ENCODE data around the gene UCP2.

Gene UCP2

DNA sequence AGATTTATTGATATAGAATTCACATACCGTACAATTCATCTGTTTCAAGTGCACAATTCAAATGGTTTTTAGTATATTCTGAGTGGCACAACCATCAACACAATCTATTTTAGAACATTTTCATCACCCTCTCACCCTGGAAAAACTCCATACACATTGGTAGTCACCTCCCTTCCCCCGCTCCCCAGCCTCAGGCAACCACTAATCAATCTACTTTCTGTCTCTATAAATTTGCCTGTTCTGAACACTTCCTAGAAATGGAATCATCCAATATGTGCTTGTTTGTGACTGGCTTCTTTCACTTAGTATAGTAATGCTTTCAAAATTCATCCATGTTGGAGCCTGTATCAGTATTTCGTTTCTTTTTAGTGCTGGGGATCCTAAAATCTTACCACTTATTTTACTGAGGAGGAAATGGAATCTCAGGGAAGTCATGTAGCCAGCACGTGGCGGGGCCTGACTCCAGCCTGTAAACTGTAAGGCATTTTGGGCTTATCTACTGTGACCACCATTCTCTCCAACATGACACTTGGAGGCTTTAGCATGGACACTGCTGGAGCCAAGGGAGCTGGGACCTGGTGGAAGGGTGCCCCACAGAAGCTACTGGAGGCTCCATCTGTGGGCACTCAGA lies 27.1 kb upstream of the UCP2 start:
- peak; percentile 52 for DNase-seq

DNA sequence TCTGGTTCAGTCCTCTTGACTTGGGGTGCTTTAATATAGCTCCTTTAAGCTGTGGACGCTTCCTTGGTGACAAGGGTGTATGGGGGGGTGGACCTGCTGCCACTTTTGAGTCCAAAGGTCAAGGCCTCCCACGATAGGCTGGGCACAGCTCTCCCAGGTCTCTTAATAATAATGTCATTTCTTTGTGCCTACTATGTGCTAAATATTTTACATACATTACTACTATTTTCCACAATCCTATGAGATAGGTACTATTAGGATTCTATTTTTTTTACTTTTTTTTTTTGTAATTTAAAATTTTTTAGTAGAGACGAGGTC lies 26.5 kb upstream of the UCP2 start:
- DNase-seq, result no peak

DNA sequence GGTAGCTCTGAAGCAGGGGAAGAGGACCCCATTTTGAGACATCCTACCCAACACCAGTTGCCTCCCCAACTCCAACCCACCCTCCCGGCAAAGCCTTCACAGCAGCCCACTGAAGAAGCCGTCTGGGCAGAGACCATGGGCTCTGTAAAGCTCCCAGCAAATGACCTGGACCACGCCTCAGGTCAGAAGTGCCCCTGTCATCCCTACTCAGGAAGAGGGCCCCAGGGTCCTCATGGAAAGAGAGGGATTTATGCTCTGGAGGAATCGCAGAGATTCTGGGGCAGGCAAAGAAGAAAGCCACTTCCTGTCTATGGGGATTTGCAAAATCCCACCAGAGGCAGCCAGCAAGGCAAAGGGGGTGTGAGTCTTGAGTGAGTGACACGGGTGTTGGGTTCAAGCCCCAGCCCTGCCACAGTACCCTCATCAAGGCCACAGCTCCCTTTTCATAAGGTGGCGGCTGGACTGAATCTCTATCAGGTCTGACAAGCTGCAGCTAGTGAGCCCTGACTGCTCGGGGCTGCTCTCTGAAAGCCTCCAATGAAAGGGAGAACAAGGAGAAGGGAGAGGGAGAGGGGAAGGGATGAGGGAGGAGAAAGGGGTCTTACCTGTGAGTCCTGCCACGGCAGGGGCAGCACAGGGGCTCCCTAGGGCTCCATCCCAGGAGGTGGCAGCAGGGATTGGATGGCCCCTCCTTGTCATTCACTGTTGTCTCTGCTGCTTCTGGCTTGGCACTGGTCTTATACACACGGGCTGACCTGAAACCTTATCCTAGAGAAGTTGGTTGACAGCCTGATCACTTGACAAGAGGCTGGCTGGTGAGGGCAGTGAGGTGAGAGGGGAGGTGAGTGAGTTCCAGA lies 26.0 kb upstream of the UCP2 start, which contains the start of gene UCP3:
Gene UCP3, minus strand, starts transcription at position 713 of the 857 bp plus-strand sequence. CDS start 2,043 bp downstream, outside the sequence.
- DNase-seq, result peak; percentile 54

DNA sequence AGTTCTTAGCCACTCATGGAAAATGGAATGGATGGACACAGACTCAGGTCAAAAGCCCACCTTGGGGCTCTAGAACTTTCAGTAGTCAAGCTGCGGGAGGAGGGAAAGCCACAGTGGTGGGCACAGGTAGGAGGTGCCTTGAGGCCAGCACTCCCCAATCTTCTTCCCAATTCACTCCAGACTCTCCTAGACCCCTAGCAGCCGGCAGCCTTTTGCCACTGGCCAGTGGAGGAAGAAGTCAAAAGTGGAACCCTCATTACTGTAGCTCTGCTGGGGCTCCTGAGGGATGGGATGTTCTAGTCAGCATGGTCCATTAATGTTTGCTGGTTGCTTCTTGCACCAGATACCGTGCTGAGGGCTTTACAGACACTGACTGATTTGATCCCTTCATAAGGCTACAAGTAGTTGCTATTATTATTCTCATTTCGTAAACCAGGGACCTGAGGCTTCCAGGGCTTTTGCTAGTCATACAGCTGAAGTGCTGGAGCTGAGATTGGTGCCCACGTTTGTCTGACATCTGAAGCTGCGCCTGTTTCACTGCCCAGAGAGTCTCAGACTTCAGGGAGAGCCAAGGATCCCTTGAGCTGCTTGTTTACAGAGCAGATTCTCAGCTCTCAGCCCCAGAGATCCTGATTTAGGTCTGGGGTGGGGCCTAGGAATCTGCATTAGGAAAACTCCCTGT lies 25.2 kb upstream of the UCP2 start:
- peak; percentile 54 for DNase-seq

DNA sequence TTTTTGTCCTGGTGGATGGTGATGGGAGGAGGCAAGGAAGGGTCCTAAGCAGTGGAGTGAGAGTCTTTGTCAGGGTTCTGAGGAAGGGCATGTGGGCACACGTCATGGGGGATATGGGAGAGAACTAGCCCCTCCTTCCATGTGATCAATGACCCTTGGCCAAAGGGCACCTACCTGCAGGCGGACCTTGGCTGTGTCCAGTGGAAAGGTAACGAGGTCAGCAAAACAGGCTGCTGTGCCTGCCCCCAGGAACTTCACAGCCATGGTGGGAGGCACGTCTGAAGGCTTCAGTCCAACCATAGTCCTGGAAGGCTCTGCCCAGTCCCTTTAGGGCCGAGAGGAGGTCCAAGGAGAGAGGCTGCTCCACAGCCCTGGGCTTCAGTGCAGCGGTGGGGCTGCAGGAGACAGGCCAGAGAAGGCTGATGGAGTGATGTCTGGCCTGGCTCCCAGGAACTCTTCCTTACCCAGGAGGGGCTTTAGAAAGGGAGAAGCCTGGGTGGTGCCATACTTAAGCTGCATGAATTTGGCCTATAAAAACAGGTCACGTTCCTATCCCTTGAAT lies 24.2 kb upstream of the UCP2 start:
- DNase-seq, result peak; percentile 48

DNA sequence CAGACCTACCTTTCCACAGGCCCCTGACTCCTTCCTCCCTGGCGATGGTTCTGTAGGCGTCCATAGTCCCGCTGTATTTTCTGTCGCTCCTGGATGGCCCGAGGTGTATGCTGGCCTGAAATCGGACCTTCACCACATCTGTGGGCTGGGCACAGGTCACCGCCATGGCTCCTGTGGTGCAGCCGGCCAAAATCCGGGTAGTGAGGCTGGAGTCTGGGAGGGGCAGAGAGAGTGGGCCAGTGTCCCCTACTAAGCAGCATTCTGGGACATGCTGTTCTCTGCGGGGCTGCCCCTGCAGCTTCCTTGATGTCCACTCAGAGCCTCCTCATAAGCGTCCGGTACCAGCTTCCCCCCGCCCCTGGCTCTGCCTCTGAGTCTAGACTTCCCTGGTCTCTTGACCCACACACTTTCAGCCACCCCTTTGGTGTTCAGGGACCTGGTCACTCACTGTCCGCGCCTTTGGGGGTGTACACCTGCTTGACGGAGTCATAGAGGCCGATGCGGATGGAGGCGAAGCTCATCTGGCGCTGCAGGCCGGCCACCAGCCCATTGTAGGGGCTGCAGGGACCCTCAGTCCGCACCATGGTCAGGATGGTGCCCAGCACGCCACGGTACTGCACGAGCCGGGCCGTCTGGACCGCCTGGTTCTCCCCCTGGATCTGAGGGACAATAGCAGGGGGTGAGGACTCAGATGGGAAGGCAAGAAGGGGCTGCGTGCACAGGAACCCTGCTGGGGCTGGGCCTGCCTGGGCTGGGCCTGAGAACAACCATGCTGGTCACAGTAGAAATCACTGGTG lies 23.3 kb upstream of the UCP2 start:
- DNase-seq, result peak; percentile 55

DNA sequence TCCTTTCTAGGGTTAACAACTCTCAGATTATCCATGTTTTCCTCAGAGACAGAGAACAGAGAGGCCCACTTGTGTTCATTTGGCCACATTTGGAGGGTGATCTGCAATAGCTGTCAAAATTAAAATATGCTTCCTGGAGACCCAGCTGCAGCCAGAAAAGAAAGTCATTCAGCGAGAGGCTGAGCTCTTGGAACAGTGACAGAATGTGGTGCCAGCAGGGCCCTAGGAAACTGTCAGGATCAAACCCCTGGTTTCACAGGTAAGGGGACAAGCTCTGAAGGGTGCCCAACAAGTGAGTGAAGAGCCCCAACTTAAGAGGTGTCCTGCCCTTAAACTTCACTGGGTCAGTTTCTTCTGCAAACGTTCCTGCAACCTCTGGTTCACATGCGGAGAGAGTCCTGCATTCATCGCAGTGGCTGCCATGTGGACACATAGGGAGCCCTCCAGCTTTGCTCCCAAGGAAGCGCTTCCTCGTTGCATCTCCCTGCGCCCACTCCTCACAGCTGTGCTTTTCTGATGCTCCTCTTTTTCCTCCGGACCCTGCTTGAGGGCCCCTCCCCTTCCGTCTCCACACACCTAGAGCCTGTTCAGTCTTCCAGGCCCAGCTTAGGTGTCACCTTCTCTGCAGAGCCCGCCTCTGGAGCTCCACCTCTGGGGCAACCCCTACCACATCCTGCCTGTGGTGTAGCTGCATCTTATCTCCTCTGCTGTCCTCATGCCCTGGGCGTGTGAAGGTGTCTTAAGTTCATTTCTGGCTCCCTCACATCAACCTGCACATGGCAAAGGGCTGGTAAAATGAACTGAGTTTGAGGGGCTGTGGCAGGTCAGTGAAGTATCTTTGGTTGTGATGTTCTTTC lies 22.3 kb upstream of the UCP2 start:
- DNase-seq, result peak; percentile 82

DNA sequence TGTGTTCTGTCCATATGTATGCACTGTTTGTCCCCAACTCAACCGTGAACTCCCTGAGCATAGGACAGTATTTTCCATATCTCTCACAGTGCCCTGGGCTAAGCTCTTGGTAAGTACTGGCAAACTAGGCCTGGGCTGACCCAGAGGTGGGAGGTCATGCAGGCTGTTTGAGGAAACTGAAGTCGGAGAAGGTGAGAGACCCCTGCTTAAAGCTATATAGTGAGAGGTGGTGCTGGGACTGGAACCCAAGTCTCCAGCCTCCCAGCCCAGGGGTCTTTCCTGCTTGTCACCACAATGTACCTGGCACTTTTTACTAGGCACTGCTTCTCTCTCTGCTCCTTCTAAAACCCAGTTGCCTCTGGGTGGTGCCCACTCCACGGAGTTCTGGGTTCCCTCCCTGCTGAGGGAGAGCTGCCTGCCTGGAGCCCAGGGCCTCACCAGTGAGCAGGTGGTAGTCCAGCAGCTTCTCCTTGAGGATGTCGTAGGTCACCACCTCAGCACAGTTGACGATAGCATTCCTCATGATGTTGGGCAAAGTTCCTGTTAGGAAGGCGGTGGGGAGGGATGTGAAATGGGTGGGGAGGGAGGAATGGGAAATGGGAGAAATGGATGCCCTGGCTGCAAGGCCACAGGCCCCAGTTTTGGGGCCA lies 21.5 kb upstream of the UCP2 start:
- peak; percentile 45 for DNase-seq

DNA sequence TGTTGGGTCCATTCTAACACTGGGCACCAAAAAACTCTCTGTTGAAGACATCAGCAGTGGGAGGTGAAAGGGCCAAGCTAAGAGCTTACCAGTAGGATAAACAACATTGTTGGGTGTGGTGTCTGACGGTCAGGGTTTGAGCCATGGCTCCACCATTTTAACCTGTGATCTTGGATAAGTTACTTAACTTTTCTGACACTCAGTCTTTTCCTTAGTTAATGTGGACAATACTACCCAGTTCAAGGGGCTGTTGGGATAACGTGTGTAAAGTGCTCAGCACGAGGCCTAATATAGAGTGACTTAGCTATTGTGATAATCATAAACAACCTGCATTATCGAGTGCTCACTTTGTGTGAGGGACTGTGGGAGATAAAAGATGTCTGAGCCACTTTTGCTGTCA lies 20.2 kb upstream of the UCP2 start:
- DNase-seq, result peak; percentile 43

DNA sequence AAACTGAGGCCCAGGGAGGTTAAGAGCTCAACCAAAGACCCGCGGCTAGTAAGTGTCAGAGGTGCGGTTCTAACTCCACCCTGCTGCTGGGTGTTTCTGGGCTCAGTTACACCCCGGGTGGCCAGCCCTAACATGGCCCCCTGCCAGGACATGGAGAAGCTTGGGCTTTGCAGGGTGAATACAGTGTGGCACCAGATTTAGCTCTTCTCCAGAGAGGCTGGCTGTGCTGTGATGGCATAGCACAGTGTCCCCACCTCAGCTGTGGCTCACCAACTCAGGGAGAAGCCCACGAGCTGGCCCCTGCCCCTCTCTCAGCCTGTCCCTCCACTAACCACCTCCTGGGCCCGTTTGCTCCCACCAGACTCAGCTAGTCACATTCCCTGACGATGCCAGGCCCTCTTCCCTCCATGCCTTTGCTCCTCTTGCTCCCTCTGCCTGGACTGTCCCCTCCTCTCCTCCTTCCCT lies 19.2 kb upstream of the UCP2 start:
- peak; percentile 44 for DNase-seq

DNA sequence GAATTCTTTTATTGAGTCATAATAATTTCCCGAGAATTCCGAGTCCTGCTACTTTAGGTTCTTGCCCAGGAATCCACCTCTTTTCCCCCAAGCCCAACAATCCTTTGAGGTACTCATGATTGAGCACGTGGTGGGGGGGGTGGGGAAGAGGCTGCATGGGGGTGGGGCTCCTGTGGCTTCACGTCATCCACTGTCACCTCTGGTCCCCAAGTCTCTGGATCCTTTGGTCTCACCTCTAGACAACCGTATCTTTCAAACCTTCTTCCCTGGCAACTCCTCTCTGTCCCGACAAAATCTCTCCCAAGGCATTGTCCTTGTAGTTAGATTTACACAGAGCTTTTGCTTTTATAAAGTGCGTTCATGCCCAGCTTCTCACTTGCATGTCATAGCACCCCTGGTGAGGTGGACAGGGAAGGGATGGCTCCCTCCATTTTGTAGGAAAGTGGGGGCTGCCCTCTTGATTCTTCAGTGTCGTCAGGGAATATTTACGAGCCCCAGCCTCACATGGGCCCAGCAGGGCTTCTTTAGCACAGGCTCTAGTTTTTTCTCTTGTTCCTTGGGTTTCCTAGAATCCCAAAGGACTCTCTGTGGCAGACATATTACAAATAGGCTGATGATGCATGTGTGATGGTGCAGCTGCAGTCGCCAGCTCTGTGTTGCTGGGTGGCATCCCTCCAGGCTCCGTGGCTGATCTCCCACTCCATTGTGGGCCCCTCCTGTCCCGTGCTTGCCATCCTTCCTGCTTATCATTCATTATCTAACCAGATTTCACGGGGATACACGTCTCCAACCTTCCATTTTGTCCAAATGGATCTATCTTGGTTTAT lies 17.9 kb upstream of the UCP2 start:
- DNase-seq, result peak; percentile 48

DNA sequence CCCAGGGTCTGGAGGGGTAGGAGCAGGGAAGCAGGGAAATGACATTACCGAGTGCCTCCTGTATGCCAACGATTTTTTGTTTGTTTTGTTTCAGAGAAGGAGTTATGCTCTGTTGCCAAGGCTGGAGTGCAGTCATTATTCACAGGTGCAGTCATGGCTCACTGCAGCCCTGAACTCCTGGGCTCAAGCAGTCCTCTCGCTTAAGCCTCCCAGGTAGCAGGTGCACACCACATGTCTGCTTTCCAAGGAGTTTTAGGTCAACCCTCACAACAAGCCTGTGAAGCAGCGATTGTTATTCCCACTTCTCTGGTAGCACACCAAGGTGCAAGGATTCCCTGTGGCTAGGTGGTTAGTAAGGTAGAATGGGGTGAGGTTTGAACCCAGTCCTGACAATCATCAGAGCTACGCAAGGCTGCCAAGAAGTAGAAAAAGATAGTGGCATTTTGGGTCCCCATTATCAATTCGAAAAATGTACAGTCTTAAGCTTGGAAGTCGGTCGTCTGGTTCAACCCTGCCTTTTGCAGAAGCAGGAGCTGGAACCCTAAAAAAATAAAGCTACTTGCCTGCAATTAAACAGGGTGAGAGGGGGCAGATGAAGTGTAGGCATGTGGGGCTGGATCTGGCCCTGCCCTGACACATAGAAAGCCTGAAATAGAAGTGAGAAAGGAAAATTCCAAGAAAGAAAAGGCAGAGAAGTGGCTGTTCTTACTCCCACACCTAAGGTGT lies 17.1 kb upstream of the UCP2 start:
- DNase-seq, result peak; percentile 51

DNA sequence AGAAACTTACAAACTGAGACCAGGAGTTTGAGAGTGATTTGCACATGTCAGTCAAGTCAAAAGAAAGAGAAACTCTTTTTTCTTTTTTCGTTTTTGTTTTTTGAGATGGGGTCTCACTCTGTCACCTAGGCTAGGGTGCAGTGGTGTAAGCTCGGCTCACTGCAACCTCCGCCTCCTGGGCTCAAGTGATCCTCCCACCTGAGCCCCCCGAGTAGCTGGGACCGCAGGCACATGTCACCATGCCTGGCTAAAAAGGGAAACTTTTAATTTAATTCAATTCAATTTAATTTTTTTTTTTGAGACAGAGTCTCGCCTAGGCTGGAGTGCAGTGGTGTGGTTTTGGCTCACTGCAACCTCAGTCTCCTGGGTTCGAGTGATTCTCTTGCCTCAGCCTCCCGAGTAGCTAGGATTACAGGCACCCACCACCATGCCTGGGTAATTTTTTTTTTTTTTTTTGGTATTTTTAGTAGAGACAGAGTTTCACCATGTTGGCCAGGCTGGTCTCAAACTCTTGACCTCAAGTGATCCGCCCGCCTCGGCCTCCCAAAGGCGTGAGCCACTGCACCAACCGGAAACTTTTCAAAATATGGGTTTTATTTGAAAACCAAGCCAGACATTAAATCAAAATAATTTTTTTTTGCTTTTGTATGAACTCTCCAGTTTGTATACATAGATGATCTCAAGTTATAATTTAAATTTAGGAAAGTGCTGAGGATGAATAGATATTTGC lies 16.4 kb upstream of the UCP2 start:
- peak; percentile 37 for DNase-seq

DNA sequence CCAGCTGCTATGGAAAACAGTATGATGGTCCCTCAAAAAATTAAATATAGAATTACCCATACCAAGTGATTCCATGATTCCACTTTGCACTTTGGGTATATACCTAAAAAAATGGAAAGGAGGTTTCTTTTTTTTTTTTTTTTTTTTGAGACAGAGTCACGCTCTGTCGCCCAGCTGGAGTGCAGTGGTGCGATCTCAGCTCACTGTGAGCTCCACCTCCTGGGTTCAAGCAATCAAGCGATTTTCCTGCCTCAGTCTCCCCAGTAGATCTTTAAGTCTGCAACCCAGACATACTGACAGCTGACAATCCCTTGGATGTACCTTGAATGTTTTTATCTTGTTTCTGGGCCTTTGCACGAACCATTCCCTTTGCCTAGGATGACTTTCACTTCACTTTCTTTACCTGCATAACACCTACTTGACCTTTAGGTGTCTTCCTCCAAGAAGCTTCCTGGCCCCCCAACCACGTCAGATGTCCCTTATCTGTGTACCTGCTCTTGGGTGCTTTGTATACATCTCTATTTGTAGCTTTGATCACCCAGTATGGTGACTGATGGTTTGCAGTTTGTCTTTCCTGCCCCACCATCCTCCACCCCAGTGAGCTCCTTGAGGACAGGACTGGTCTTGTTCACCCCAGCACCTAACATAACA lies 14.6 kb upstream of the UCP2 start:
- DNase-seq, result peak; percentile 48

DNA sequence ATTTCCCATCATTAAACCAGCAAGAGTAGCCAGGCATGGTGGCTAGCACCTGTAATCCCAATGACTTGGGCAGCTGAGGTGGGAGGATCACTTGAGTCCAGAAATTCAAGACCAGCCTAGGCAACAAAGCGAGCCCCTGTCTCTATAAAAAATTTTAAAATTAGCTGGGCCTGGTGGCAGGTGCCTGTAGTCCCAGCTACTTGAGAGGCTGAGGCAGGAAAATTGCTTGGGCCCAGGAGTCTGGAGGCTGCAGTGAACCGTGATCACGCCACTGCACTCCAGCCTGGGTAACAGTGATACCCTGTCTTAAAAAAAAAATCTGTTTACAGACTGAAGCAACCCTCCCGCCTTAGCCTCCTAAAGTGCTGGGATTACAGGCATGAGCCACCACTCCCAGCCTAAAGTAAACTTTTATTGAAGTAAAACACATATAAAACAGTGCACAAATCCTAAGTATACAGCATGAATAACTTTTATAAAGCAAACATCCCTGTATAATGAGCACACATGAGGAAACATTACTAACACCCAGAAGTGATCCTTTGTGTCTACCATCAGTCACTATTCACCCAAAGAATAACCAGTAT lies 13.6 kb upstream of the UCP2 start:
- peak; percentile 53 for DNase-seq

DNA sequence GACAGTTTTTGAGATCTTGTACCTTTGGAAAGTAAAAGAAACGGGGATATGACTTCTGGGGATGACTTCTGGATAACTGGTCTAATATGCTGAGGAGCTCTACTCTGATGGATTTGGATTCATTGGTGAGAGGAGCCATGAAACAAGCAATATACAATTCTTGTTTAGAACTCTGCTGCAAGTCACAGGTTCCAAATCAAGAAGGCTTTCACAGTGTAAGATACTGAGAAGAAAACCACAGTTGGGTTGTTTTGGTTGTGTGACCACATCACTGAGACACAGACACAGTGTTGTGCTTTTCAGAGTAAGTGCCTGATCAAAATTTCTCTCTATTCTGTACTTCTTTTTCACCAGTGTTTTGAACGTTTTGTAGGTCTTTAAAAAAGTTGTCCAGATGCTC lies 13.1 kb upstream of the UCP2 start:
- peak; percentile 44 for DNase-seq

DNA sequence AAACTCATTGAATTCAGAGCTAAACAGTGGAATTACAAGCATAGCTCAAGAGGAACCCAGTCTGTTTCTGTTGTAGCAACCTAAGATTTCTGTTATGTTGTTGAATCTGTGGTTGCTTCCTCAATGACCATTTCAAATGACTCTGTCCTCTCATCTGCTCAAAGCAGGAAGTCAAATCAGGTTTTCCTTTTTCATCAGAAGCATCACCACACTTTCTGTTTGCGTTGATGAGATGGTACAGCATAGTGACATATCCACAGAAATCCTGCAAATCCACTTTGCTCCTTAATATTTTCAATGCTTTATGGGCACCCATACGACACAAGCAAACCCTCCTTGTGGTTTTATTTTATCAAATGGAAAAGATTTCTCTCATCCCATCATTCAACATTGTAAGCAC lies 12.6 kb upstream of the UCP2 start:
- DNase-seq, result no peak
